ENCODE data around the gene SHPK. TPM values are rescaled to one million over a fixed set of nuclear protein-coding genes. Genes with fewer than 3 reads are reported as not detected.

Gene SHPK
- total and polyA plus RNA-seq, 2 of the 4 experiments (the other 2 are of a cell fraction): 11.1 to 14.3 TPM

DNA sequence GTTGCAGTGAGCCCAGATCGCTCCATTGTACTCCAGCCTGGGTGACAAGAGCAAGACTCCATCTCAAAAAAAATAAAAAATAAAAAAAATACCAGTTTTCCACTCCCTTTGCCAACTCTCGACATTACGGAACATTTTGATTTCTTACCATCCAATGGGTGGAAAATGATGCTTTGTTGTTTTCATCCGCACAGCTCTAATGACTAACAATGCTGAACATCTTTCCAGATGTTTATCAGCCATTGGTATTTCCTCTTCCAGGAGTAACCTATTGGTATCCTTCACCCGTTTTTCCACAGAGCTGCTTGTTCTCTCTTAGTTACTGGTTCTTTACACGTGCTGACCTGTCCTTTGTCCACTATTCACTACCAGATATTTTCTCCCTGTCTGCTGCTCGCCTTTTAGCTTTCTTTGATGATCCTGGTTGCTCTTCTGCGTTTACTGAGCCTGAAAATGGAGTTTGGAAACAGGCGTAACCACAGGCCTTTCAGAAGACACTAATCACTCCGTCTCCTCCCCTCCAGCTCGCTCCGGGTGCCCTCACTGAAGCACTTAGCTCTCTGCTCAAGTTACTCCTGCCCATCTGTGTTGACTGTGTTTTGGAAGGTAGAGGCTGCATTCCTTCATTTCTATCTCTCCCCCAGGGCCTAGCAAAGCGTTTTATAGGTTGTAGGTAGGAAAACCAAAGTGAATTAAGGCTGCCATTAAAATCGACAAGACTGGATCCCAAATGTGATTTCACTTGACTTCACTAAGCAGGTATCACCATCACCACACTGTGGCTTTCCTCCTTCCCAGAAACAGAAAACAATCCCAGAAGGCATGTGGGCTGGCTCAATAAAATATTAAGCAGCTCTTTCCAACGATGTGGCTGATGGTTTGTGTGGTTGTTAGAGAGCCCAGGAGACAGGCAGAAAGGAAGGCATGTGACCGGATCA, 8.9 kb downstream of the SHPK start:
- Histone ChIP-seq H2AFZ (replicated peaks; ENCODE audit: low read length, poor library complexity) (no peak overlapping the region), H2BK20ac (ENCODE audit: low read depth, low read length) (no peak overlapping the region), H2BK5ac (ENCODE audit: low read depth, low read length, poor library complexity, severe bottlenecking) (no peak overlapping the region), H3K4me2 (ENCODE audit: low read depth, low read length) (no peak overlapping the region), H2AK5ac (ENCODE audit: low read depth, low read length) (no peak overlapping the region), H3K79me1 (ENCODE audit: low read depth in 1 of 2, low read length in 2 of 2) (peaks cover 3 to 15% of the 10 kb centered on the region in 2 experiments; a peak in 3 of 4 replicates), H4K5ac (ENCODE audit: low read depth, low read length) (no peak overlapping the region), H3K4me3 (ENCODE audit: insufficient read depth, low read depth, low read length) (no peak overlapping the region), H3K9me1 (ENCODE audit: insufficient read depth, low read length) (no peaks in the 10 kb centered on the region), H3K56ac (ENCODE audit: extremely low read depth, insufficient read depth, low read length) (no peak overlapping the region), H3K27me3 (ENCODE audit: control insufficient read depth, insufficient read depth, low read length) (no peaks in the 10 kb centered on the region), H2AK9ac (replicated peaks; ENCODE audit: low read depth, low read length, poor library complexity) (no peak overlapping the region), H2BK120ac (ENCODE audit: low read depth, low read length) (no peak overlapping the region), H3K27ac (ENCODE audit: insufficient read depth, low read length) (no peak overlapping the region), H3K4ac (ENCODE audit: low read depth, low read length) (no peak overlapping the region), H3K18ac (ENCODE audit: low read depth, low read length) (no peak overlapping the region), H3K9ac (ENCODE audit: low read depth, low read length) (no peak overlapping the region), H4K20me1 (ENCODE audit: insufficient read depth, low read length) (no peaks in the 10 kb centered on the region), H3K9me3 (ENCODE audit: control insufficient read depth, insufficient read depth, low read length) (no peaks in the 10 kb centered on the region), H3K36me3 (ENCODE audit: control insufficient read depth, insufficient read depth, low read length) (peaks cover 44% of the 10 kb centered on the region), H3K23ac (ENCODE audit: low read depth, low read length) (no peak overlapping the region), H3K14ac (replicated peaks; ENCODE audit: low read depth, low read length) (no peak overlapping the region), H4K8ac (ENCODE audit: low read depth in 2 of 2, low read length in 2 of 2) (no peak overlapping the region), H3K4me1 (ENCODE audit: control insufficient read depth, insufficient read depth, low read length) (no peaks in the 10 kb centered on the region), H2BK15ac (ENCODE audit: low read depth, low read length) (no peak overlapping the region), H4K91ac (ENCODE audit: insufficient read depth, low read depth, low read length) (no peak overlapping the region)
- dilution Hi-C loops (cut with HindIII; ENCODE audit: low sequenced_read_pairs, unreplicated experiment): no loop called here
- ChIA-PET POLR2A (ENCODE audit: unreplicated experiment) (interaction anchor here (0.5 kb wide), 1 partner anchor 852 kb away, joined by 6 read pairs; no protein-coding TSS in a partner anchor), CTCF (no interaction called here)
- TF ChIP-seq POLR2A (IDR thresholded peaks at IDR 0.05; ENCODE audit: low read depth, low read length) (no peak), RCOR1 (IDR thresholded peaks at IDR 0.05; ENCODE audit: insufficient replicate concordance, low read length) (no peak), MXI1 (IDR thresholded peaks at IDR 0.05; ENCODE audit: borderline replicate concordance, low read depth, low read length) (no peak), SMC3 (IDR thresholded peaks at IDR 0.05; ENCODE audit: low read depth, low read length) (no peak)
- TF ChIP-seq, protein P1, sequence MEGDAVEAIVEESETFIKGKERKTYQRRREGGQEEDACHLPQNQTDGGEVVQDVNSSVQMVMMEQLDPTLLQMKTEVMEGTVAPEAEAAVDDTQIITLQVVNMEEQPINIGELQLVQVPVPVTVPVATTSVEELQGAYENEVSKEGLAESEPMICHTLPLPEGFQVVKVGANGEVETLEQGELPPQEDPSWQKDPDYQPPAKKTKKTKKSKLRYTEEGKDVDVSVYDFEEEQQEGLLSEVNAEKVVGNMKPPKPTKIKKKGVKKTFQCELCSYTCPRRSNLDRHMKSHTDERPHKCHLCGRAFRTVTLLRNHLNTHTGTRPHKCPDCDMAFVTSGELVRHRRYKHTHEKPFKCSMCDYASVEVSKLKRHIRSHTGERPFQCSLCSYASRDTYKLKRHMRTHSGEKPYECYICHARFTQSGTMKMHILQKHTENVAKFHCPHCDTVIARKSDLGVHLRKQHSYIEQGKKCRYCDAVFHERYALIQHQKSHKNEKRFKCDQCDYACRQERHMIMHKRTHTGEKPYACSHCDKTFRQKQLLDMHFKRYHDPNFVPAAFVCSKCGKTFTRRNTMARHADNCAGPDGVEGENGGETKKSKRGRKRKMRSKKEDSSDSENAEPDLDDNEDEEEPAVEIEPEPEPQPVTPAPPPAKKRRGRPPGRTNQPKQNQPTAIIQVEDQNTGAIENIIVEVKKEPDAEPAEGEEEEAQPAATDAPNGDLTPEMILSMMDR (conservative IDR thresholded peaks at IDR 0.05; ENCODE audit: low read depth, low read length): no peak
- ATAC-seq (ENCODE audit: low read depth) (no peak), DNase-seq (no peak)
- BruUV-seq (replicated peaks): no TSS peak
- intact Hi-C loops (cut with micrococcal nuclease): no loop called here
- 96% methylated on average over 3 of the region's 16 CpGs; no CpG with 5 or more reads in 1 of the 2 experiments for WGBS, 2 experiments (ENCODE audit: extremely low coverage in 2 of 2, insufficient read length in 1 of 2)
- in situ Hi-C loops (cut with MboI; ENCODE audit: low sequenced_read_pairs): no loop called here
